HepG2 (cell line): Measurements from ENCODE around the gene GRB10. TPM values are rescaled to one million over a fixed set of nuclear protein-coding genes. Genes with fewer than 3 reads are reported as not detected.

ENCODE experiments used
- ATAC-seq: fragments of 200-7000 bp; cut with Tn5 transposase; 3 replicates; pipeline ENCODE4 v1.9.1; 2020; ENCODE audit warnings: mild to moderate bottlenecking, moderate library complexity
- BruUV-seq: library from RNA; stranded (reverse); fragments of 400-500 nt; replicated peaks from 2 replicates; lab custom pipeline; 2021; lab: Mats Ljungman, UMichigan
- CTCF ChIA-PET: fragments of 300-600 bp; formaldehyde crosslinking; extraction: SDS; loops from one replicate; lab custom pipeline; 2021; ENCODE audit warnings: low total read pairs, inconsistent platforms, low intra/inter-chr PET ratio; lab: Yijun Ruan, JAX
- POLR2A ChIA-PET: fragments of 350-600 bp; sonication (Branson Sonifier 250); formaldehyde crosslinking; loops from one replicate; lab custom pipeline; 2020; ENCODE audit warnings: antibody characterized with exemption, inconsistent platforms; lab: Yijun Ruan, JAX
- DNase-seq: peaks from one replicate; pipeline ENCODE4 v3.0.0-alpha.2; 2015; ENCODE audit warnings: low spot score
- FAIRE-seq: peaks from 3 replicates; lab custom pipeline; 2011; peaks lifted over from hg19 to GRCh38; lab: Jason Lieb, UNC
- H2AFZ ChIP-seq: one replicate; pipeline ENCODE4 v1.6.1; 2011; ENCODE audit warnings: low read length, inconsistent platforms
- H3K27ac ChIP-seq: fragments of 300-600 bp; 3 replicates; pipeline ENCODE4 v1.8.0; 2011; ENCODE audit warnings: mixed run types, mild to moderate bottlenecking, mixed read lengths, low read length, inconsistent platforms; ENCODE audit not compliant: insufficient read depth; ENCODE audit errors: extremely low read length
- H3K27me3 ChIP-seq, 2 experiments: fragments of 200-600 bp in 1 of 2; 2 replicates in 1 of 2; 3 replicates in 1 of 2; pipeline versions ENCODE4 v1.6.0 to v1.8.0; 2011; ENCODE audit warnings: low read length in 2 of 2, mild to moderate bottlenecking in 2 of 2, moderate library complexity in 2 of 2, inconsistent platforms in 1 of 2; ENCODE audit not compliant: insufficient read depth in 2 of 2, control insufficient read depth in 1 of 2
- H3K36me3 ChIP-seq, 2 experiments: fragments of 200-600 bp in 1 of 2; replicated peaks in 1 of 2; 2 replicates in 1 of 2; 3 replicates in 1 of 2; pipeline versions ENCODE4 v1.5.1 to v1.8.0; 2011; ENCODE audit warnings: low read length in 2 of 2, inconsistent platforms in 1 of 2; ENCODE audit not compliant: insufficient read depth in 2 of 2, control insufficient read depth in 1 of 2
- H3K4me1 ChIP-seq: 2 replicates; pipeline ENCODE4 v1.5.1; 2012; ENCODE audit warnings: low read length, inconsistent platforms; ENCODE audit not compliant: insufficient read depth
- H3K4me2 ChIP-seq: 2 replicates; pipeline ENCODE4 v1.6.0; 2011; ENCODE audit warnings: low read depth, low read length, inconsistent platforms
- H3K4me3 ChIP-seq, 3 experiments: fragments of 200-600 bp in 1 of 3; sonication (generic), shearing (Covaris generic) in 1 of 3; replicated peaks in 1 of 3; 2 replicates each; pipeline ENCODE4 v1.5.1; 2011 to 2016; ENCODE audit warnings: low read length in 3 of 3, inconsistent platforms in 2 of 3, low read depth in 2 of 3, mild to moderate bottlenecking in 2 of 3, control low read depth in 1 of 3, mixed read lengths in 1 of 3; ENCODE audit not compliant: insufficient read depth in 1 of 3
- H3K79me2 ChIP-seq: one replicate; pipeline ENCODE4 v1.6.1; 2011; ENCODE audit warnings: low read length, inconsistent platforms; ENCODE audit not compliant: insufficient read depth
- H3K9ac ChIP-seq: 2 replicates; pipeline ENCODE4 v1.6.0; 2011; ENCODE audit warnings: mild to moderate bottlenecking, low read depth, low read length, inconsistent platforms; ENCODE audit not compliant: insufficient read depth
- H3K9me3 ChIP-seq: 2 replicates; pipeline ENCODE4 v1.5.1; 2012; ENCODE audit warnings: mild to moderate bottlenecking, low read length
- H4K20me1 ChIP-seq: 2 replicates; pipeline ENCODE4 v1.6.0; 2011; ENCODE audit warnings: inconsistent platforms, mild to moderate bottlenecking, low read length, moderate library complexity; ENCODE audit not compliant: insufficient read depth
- CHCHD3 ChIP-seq: sonication (generic); formaldehyde crosslinking; IDR thresholded peaks from 2 replicates; pipeline ENCODE4 v1.8.0; 2022; ENCODE audit warnings: mild to moderate bottlenecking, missing genetic modification reagents, moderate library complexity
- FOXK1 ChIP-seq: sonication (generic); formaldehyde crosslinking; IDR thresholded peaks from 2 replicates; pipeline ENCODE4 v1.4.0; 2020; ENCODE audit warnings: low read depth, missing genetic modification reagents, borderline replicate concordance
- HNF4G ChIP-seq, 2 experiments: sonication (generic) in 1 of 2; formaldehyde crosslinking in 1 of 2; IDR thresholded peaks; 2 replicates each; pipeline versions ENCODE4 v1.4.0 to v1.6.1; 2011 to 2020; ENCODE audit warnings: borderline replicate concordance in 2 of 2, low read depth in 2 of 2, mild to moderate bottlenecking in 2 of 2, low read length in 1 of 2, missing genetic modification reagents in 1 of 2, moderate library complexity in 1 of 2
- MEIS1 ChIP-seq: sonication (generic); formaldehyde crosslinking; IDR thresholded peaks from 2 replicates; pipeline ENCODE4 v1.9.0; 2021; ENCODE audit warnings: mild to moderate bottlenecking, missing genetic modification reagents, moderate library complexity, borderline replicate concordance
- NBN ChIP-seq: fragments of 450-650 bp; conservative IDR thresholded peaks from 2 replicates; pipeline ENCODE4 v1.6.1; 2017
- NFIB ChIP-seq: sonication (generic); formaldehyde crosslinking; IDR thresholded peaks from 2 replicates; pipeline ENCODE4 v1.9.0; 2021; ENCODE audit warnings: missing genetic modification reagents, mild to moderate bottlenecking, borderline replicate concordance
- NFIC ChIP-seq: IDR thresholded peaks from 2 replicates; pipeline ENCODE4 v1.6.1; 2012; ENCODE audit warnings: mild to moderate bottlenecking, low read length, inconsistent platforms
- NFYC ChIP-seq: IDR thresholded peaks from 2 replicates; pipeline ENCODE4 v1.6.1; 2016; ENCODE audit warnings: missing genetic modification reagents, missing compliant biosample characterization
- NR3C1 ChIP-seq: sonication (generic); formaldehyde crosslinking; IDR thresholded peaks from 2 replicates; pipeline ENCODE4 v1.4.0; 2020; ENCODE audit warnings: missing genetic modification reagents
- PAX8 ChIP-seq: sonication (generic); formaldehyde crosslinking; IDR thresholded peaks from 2 replicates; pipeline ENCODE4 v1.8.0; 2022; ENCODE audit warnings: mild to moderate bottlenecking, missing genetic modification reagents, borderline replicate concordance
- PHB2 ChIP-seq: fragments of 450-650 bp; IDR thresholded peaks from 2 replicates; pipeline ENCODE4 v1.6.1; 2018; ENCODE audit not compliant: partially characterized antibody
- SETDB1 ChIP-seq: sonication (generic); formaldehyde crosslinking; IDR thresholded peaks from 2 replicates; pipeline ENCODE4 v1.5.1; 2020; ENCODE audit warnings: missing genetic modification reagents, mild to moderate bottlenecking, borderline replicate concordance
- SMAD9 ChIP-seq: sonication (generic); formaldehyde crosslinking; IDR thresholded peaks from 2 replicates; pipeline ENCODE4 v1.5.1; 2020; ENCODE audit warnings: mild to moderate bottlenecking, missing genetic modification reagents
- TEAD2 ChIP-seq: sonication (generic); formaldehyde crosslinking; IDR thresholded peaks from 2 replicates; pipeline ENCODE4 v1.9.0; 2021; ENCODE audit warnings: missing genetic modification reagents
- TOE1 ChIP-seq: sonication (generic); formaldehyde crosslinking; IDR thresholded peaks from 2 replicates; pipeline ENCODE4 v1.4.0; 2020; ENCODE audit warnings: mild to moderate bottlenecking, missing genetic modification reagents
- ZNF33A ChIP-seq: sonication (generic); formaldehyde crosslinking; IDR thresholded peaks from 2 replicates; pipeline ENCODE4 v1.5.1; 2020; ENCODE audit warnings: missing genetic modification reagents, mild to moderate bottlenecking, moderate library complexity, borderline replicate concordance
- ZNF432 ChIP-seq: sonication (generic); formaldehyde crosslinking; IDR thresholded peaks from 2 replicates; pipeline ENCODE4 v1.5.0; 2020; ENCODE audit warnings: missing genetic modification reagents, mild to moderate bottlenecking, borderline replicate concordance
- ZNF543 ChIP-seq: sonication (generic); formaldehyde crosslinking; IDR thresholded peaks from 2 replicates; pipeline ENCODE4 v1.4.0; 2020; ENCODE audit warnings: mild to moderate bottlenecking, missing genetic modification reagents
- WGBS: methylation state at CpG from one replicate; pipeline ENCODE4 v1.1.6; 2017; ENCODE audit warnings: low lambda C conversion rate; 5-methylcytosine and 5-hydroxymethylcytosine counted together
- in situ Hi-C: cut with HindIII; loops from 2 replicates; pipeline ENCODE4 v1.10.0; 2017; ENCODE audit warnings: low pct_unique_long_range_greater_than_20kb; ENCODE audit not compliant: extremely low pct_ligation_motif_present
- intact Hi-C: fragments of 100-400 bp; cut with micrococcal nuclease; formaldehyde crosslinking; loops from one replicate; pipeline ENCODE4 v1.10.0; 2022; ENCODE audit not compliant: unreplicated experiment
- polyA plus RNA-seq, 8 experiments: library from polyadenylated mRNA; depleted of rRNA in 3 of 8; stranded (reverse) in 7 of 8; unstranded in 1 of 8; fragments of >200 nt; fragmentation: Illumina TruSeq in 4 of 8; extraction: Trizol in 4 of 8; gene quantifications; 2 replicates each; pipeline versions ENCODE4 v1.2.1 to v1.2.3, GENCODE V29; 2011 to 2016; ENCODE audit warnings: low read depth in 4 of 8, missing spikeins in 1 of 8, mixed read lengths in 1 of 8; ENCODE audit not compliant: insufficient read depth in 1 of 8
- total RNA-seq, 5 experiments: library from RNA; depleted of rRNA; stranded (reverse); fragments of >200 nt; fragmentation: Illumina TruSeq; extraction: Trizol; gene quantifications; 2 replicates each; pipeline ENCODE4 v1.2.3, GENCODE V29; 2016; ENCODE audit warnings: low read depth in 1 of 5
- TF ChIP-seq, protein P1 (sequence below): sonication (generic); formaldehyde crosslinking; IDR thresholded peaks from 2 replicates; pipeline ENCODE4 v1.4.0; 2020; ENCODE audit warnings: missing genetic modification reagents
- TF ChIP-seq, protein P2 (sequence below): sonication (generic); formaldehyde crosslinking; IDR thresholded peaks from 2 replicates; pipeline ENCODE4 v1.4.0; 2020; ENCODE audit warnings: missing genetic modification reagents, mild to moderate bottlenecking, borderline replicate concordance

Gene GRB10
- total and polyA plus RNA-seq, 2 of the 13 experiments (the other 11 are each of a cell fraction or from before 2014, with no cell fraction given) = 4.0 to 6.8 TPM

DNA sequence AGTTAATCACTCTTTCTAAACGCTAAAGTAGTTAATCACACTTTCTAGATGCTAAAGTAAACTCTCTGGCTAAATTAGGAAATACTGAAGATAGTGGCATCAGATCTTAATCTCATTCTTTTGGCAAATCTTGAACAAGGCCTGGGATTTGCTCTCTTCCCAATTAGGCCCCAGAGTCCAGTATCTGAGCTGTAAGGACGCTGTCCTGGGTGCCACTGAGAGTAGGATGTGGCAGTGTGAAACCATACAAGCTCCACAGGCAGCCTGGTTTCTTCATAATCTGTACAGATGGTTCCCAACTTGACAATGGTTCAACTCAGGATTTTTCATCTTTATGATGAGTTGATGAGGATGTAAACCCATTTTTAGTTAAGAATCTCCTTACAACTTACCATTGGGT is 36.9 kb downstream of the GRB10 start:
- no peak for TF ChIP-seq NFYC
- no peak for TF ChIP-seq PHB2
- TF ChIP-seq, protein P1, sequence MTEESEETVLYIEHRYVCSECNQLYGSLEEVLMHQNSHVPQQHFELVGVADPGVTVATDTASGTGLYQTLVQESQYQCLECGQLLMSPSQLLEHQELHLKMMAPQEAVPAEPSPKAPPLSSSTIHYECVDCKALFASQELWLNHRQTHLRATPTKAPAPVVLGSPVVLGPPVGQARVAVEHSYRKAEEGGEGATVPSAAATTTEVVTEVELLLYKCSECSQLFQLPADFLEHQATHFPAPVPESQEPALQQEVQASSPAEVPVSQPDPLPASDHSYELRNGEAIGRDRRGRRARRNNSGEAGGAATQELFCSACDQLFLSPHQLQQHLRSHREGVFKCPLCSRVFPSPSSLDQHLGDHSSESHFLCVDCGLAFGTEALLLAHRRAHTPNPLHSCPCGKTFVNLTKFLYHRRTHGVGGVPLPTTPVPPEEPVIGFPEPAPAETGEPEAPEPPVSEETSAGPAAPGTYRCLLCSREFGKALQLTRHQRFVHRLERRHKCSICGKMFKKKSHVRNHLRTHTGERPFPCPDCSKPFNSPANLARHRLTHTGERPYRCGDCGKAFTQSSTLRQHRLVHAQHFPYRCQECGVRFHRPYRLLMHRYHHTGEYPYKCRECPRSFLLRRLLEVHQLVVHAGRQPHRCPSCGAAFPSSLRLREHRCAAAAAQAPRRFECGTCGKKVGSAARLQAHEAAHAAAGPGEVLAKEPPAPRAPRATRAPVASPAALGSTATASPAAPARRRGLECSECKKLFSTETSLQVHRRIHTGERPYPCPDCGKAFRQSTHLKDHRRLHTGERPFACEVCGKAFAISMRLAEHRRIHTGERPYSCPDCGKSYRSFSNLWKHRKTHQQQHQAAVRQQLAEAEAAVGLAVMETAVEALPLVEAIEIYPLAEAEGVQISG (CRISPR knock-in tag) = no peak
- no peak for TF ChIP-seq TOE1 (CRISPR knock-in tag)
- TF ChIP-seq NBN = no peak
- TF ChIP-seq ZNF33A = no peak
- TF ChIP-seq CHCHD3 (CRISPR knock-in tag) = no peak
- no peak for TF ChIP-seq PAX8
- TF ChIP-seq, protein P2, sequence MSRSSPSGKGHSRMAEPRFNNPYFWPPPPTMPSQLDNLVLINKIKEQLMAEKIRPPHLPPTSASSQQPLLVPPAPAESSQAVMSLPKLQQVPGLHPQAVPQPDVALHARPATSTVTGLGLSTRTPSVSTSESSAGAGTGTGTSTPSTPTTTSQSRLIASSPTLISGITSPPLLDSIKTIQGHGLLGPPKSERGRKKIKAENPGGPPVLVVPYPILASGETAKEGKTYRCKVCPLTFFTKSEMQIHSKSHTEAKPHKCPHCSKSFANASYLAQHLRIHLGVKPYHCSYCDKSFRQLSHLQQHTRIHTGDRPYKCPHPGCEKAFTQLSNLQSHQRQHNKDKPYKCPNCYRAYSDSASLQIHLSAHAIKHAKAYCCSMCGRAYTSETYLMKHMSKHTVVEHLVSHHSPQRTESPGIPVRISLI (CRISPR knock-in tag) = no peak
- no peak for TF ChIP-seq SMAD9 (CRISPR knock-in tag)
- no peak for TF ChIP-seq MEIS1 (CRISPR knock-in tag)
- no peak for TF ChIP-seq FOXK1 (CRISPR knock-in tag)
- no peak for TF ChIP-seq NR3C1
- no peak for TF ChIP-seq NFIB (CRISPR knock-in tag)
- no peak for TF ChIP-seq TEAD2 (CRISPR knock-in tag)
- TF ChIP-seq NFIC = no peak
- no peak for TF ChIP-seq ZNF432 (CRISPR knock-in tag)
- TF ChIP-seq SETDB1 (CRISPR knock-in tag) = no peak
- no peak for TF ChIP-seq HNF4G (IDR thresholded peaks at IDR 0.05; ENCODE audit: borderline replicate concordance, low read depth, low read length)
- no peak for TF ChIP-seq HNF4G (CRISPR knock-in tag; IDR thresholded peaks at IDR 0.05; ENCODE audit: borderline replicate concordance, low read depth)
- no peak for TF ChIP-seq ZNF543
- no peaks in the 10 kb centered on the region for H3K27me3 ChIP-seq
- in situ Hi-C loops (no loop called here), intact Hi-C loops (no loop called here)
- 37% methylated on average over 2 of the region's 2 CpGs for WGBS
- H2AFZ ChIP-seq = no peak overlapping the region
- peaks cover 9% of the 10 kb centered on the region; the same call in 1 of the 2 replicates for H3K4me1 ChIP-seq
- no peak for FAIRE-seq
- POLR2A ChIA-PET = no interaction called here
- H4K20me1 ChIP-seq = no peaks in the 10 kb centered on the region
- H3K9ac ChIP-seq = no peak overlapping the region
- no peak for DNase-seq
- H3K9me3 ChIP-seq = no peaks in the 10 kb centered on the region
- H3K27ac ChIP-seq = no peak overlapping the region
- no TSS peak for BruUV-seq
- ATAC-seq = no peak
- H3K36me3 ChIP-seq = no peaks in the 10 kb centered on the region
- H3K4me2 ChIP-seq = no peak overlapping the region
- H3K4me3 ChIP-seq = no peak overlapping the region
- H3K79me2 ChIP-seq = no peaks in the 10 kb centered on the region
- CTCF ChIA-PET = no interaction called here
